ENCODE measurements around the gene LYST. TPM values are rescaled to one million over a fixed set of nuclear protein-coding genes. Genes with fewer than 3 reads are reported as not detected.

Gene LYST
- total and polyA plus RNA-seq, 10 of the 15 experiments (the other 5 are each of a cell fraction or from before 2014, with no cell fraction given), result 3.3 to 28.1 (median 5.6) TPM

DNA sequence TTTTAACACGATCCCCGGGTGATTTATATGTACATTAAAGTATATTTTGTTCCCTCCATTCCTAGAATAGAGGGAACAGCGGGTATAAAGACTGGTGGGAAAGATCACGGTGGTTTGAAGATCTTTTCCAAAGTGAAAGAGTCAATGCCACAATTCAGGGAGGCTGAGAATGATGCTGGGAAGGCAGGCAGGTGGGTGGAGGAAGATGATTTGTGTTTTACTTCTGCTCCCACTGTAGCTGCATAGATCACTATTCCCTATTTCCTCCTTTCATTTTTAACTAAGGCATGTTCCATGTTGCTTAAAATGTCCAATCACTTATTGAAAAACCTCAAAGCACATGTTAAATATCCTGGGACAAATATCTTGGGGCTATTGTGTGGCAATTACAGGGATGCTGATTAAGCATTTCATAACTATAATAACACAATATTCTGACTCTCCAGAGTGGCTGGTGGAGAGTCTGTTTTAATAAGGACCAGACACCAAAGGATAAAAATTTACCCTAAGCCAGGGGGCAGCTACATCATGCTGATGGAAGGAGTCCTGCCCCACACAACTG is 8.4 kb upstream of the LYST start (continued):
- no peak for TF ChIP-seq CTCF (IDR thresholded peaks at IDR 0.05 in 2 of 3, conservative IDR thresholded peaks at IDR 0.05 in 1 of 3; ENCODE audit: control insufficient read depth in 2 of 3, extremely low read depth in 1 of 3, insufficient read depth in 1 of 3, low read depth in 3 of 3, low read length in 3 of 3)
- TF ChIP-seq, protein P1, sequence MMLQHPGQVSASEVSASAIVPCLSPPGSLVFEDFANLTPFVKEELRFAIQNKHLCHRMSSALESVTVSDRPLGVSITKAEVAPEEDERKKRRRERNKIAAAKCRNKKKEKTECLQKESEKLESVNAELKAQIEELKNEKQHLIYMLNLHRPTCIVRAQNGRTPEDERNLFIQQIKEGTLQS (IDR thresholded peaks at IDR 0.05; ENCODE audit: borderline replicate concordance, extremely low read depth, low read depth, low read length), result no peak

DNA sequence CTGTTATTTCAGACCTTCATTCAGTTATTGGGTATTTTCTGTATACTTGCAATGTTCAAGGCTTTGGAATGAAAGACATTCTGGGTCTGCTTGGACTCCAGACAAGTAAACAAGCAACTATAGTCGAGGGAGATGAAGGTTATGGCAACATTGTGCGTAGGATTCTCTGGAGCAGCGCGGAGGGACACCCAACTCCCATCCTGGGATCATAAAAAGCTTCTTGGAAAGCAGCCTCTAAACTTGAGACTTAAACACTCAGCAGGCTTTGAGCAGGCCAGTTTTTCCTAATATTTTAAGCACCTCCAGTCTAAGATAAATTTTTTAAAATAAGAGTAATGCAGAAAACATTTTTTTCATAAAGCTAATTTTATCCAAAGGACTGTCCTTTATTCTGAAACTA is 7.6 kb upstream of the LYST start:
- ChIA-PET CTCF (interaction anchor here (0.9 kb wide), 1 partner anchor 97 kb away, joined by 3 read pairs; no protein-coding TSS in a partner anchor), SMC1A (ENCODE audit: uncharacterized antibody, unreplicated experiment) (interaction anchor here (0.7 to 3.0 kb wide), 5 partner anchors 9 to 97 kb away, joined by 3 to 13 read pairs (median 6); no protein-coding TSS in a partner anchor), RAD21 (ENCODE audit: unreplicated experiment) (interaction anchor here (1.5 to 2.8 kb wide), 2 partner anchors 44 to 98 kb away, joined by 4 to 13 read pairs; no protein-coding TSS in a partner anchor), POLR2A (interaction anchor here (1.4 kb wide), 1 partner anchor 8 kb away, joined by 7 read pairs; no protein-coding TSS in a partner anchor)
- Histone ChIP-seq H3K4me2 (ENCODE audit: control insufficient read depth, insufficient read depth) (no peak overlapping the region), H3K27ac (ENCODE audit: control insufficient read depth, insufficient read depth) (no peak overlapping the region), H3K9ac (ENCODE audit: control insufficient read depth, insufficient read depth, low read length) (no peak overlapping the region), H3K36me3 (ENCODE audit: control insufficient read depth in 2 of 2, insufficient read depth in 2 of 2, low read length in 1 of 2) (no peaks in the 10 kb centered on the region), H4K20me1 (ENCODE audit: control insufficient read depth, insufficient read depth) (no peaks in the 10 kb centered on the region), H2AFZ (ENCODE audit: control insufficient read depth, low read depth, low read length) (no peak overlapping the region), H3K9me3 (replicated peaks; ENCODE audit: control insufficient read depth, insufficient read depth, low read length) (no peaks in the 10 kb centered on the region; the same call in 2 of the 3 replicates), H3K27me3 (replicated peaks in 1 of 2; ENCODE audit: control insufficient read depth in 2 of 2, insufficient read depth in 2 of 2, low read length in 1 of 2) (no peaks in the 10 kb centered on the region), H3K4me1 (ENCODE audit: control insufficient read depth, insufficient read depth, low read length) (peaks cover 12% of the 10 kb centered on the region), H3K79me2 (ENCODE audit: control insufficient read depth, insufficient read depth, low read length) (peaks cover 19% of the 10 kb centered on the region), H3K4me3 (no peak overlapping the region)
- TF ChIP-seq, protein P2, sequence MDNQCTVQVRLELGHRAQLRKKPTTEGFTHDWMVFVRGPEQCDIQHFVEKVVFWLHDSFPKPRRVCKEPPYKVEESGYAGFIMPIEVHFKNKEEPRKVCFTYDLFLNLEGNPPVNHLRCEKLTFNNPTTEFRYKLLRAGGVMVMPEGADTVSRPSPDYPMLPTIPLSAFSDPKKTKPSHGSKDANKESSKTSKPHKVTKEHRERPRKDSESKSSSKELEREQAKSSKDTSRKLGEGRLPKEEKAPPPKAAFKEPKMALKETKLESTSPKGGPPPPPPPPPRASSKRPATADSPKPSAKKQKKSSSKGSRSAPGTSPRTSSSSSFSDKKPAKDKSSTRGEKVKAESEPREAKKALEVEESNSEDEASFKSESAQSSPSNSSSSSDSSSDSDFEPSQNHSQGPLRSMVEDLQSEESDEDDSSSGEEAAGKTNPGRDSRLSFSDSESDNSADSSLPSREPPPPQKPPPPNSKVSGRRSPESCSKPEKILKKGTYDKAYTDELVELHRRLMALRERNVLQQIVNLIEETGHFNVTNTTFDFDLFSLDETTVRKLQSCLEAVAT (IDR thresholded peaks at IDR 0.05), result 0 out of 2 replicates have a peak, but pooled peaks have one; percentile 3
- TF ChIP-seq RCOR1 (conservative IDR thresholded peaks at IDR 0.05; ENCODE audit: low read depth, low read length), result no peak
- no peak for TF ChIP-seq GABPA (IDR thresholded peaks at IDR 0.05; ENCODE audit: low read depth)
- no TSS peak for BruUV-seq (replicated peaks)
- ATAC-seq, result no peak
- no peak for DNase-seq (ENCODE audit: low read depth, low spot score)
- intact Hi-C loops (cut with micrococcal nuclease; ENCODE audit: unreplicated experiment) (no loop called here), in situ Hi-C loops (cut with MboI) (no loop called here)
- FAIRE-seq, result no peak
- 76% methylated on average over 4 of the region's 4 CpGs for WGBS (ENCODE audit: insufficient coverage, insufficient replicate concordance, low lambda C conversion rate, missing lambda C conversion rate)
